PC-3 (cell line): ENCODE data around the gene CDKN1B.

Source experiments
- CTCF ChIP-seq: fragments of 300-600 bp; sonication (generic); conservative IDR thresholded peaks from 2 replicates; pipeline ENCODE4 v1.5.1; 2017; ENCODE audit warnings: antibody characterized with exemption, low read depth, mild to moderate bottlenecking, low read length
- EZH2phosphoT487 ChIP-seq: fragments of 300-600 bp; sonication (generic); IDR thresholded peaks from 2 replicates; pipeline ENCODE4 v1.6.1; 2018; ENCODE audit warnings: mild to moderate bottlenecking, antibody characterized with exemption, low read length, borderline replicate concordance

GRCh38 chr12:12726555-12727093 lies 9.5 kb downstream of the CDKN1B start:
- no peak for TF ChIP-seq CTCF
- no peak for TF ChIP-seq EZH2phosphoT487
